Suprapubic skin (tissue), 4 donors: ENCODE measurements around the gene ACKR1. TPM values are rescaled to one million over a fixed set of nuclear protein-coding genes. Genes with fewer than 3 reads are reported as not detected.

Experiments
- DNase-seq, 2 donors: peaks; one replicate each; pipeline ENCODE4 v3.0.0-alpha.2; 2019; ENCODE audit warnings: low spot score in 2 of 2
- H3K27ac ChIP-seq: fragments of 200-600 bp; sonication (generic); one replicate; pipeline ENCODE4 v1.5.1; 2019
- H3K27me3 ChIP-seq: fragments of 200-600 bp; sonication (generic); one replicate; pipeline ENCODE4 v1.5.1; 2019
- H3K36me3 ChIP-seq: fragments of 200-600 bp; sonication (generic); one replicate; pipeline ENCODE4 v1.5.1; 2019
- H3K4me1 ChIP-seq: fragments of 200-600 bp; sonication (generic); one replicate; pipeline ENCODE4 v1.5.1; 2019
- H3K4me3 ChIP-seq: fragments of 200-600 bp; sonication (generic); one replicate; pipeline ENCODE4 v1.5.1; 2019; ENCODE audit warnings: mild to moderate bottlenecking
- H3K9me3 ChIP-seq: fragments of 200-600 bp; sonication (generic); one replicate; pipeline ENCODE4 v1.5.1; 2019
- CTCF ChIP-seq, 2 donors: fragments of 200-600 bp in 1 of 2; fragments of 450-650 bp in 1 of 2; sonication (generic) in 1 of 2; IDR thresholded peaks; one replicate each; pipeline ENCODE4 v1.5.1; 2016 to 2019; ENCODE audit warnings: antibody characterized with exemption in 2 of 2, mild to moderate bottlenecking in 1 of 2, moderate library complexity in 1 of 2
- EP300 ChIP-seq: sonication (generic); formaldehyde crosslinking; IDR thresholded peaks from one replicate; pipeline ENCODE4 v1.6.1; 2017; ENCODE audit warnings: antibody characterized with exemption
- POLR2A ChIP-seq, 2 donors: fragments of 450-650 bp; IDR thresholded peaks; one replicate each; pipeline ENCODE4 v1.6.1; 2017; ENCODE audit warnings: antibody characterized with exemption in 2 of 2, mild to moderate bottlenecking in 2 of 2, moderate library complexity in 2 of 2
- POLR2AphosphoS5 ChIP-seq, 3 donors: sonication (generic); formaldehyde crosslinking; IDR thresholded peaks; one replicate each; pipeline ENCODE4 v1.6.1; 2017; ENCODE audit warnings: antibody characterized with exemption in 3 of 3
- WGBS: methylation state at CpG from one replicate; pipeline ENCODE4 v1.1.5; 2018; 5-methylcytosine and 5-hydroxymethylcytosine counted together
- total RNA-seq, 4 donors: library from RNA; depleted of rRNA; stranded (reverse); fragments of >200 nt; gene quantifications; one replicate each; pipeline ENCODE4 v1.1.0, GENCODE V29; 2016

The ACKR1 gene
- total RNA-seq, 4 donors from 2014 or later, result 34.7 to 117 (median 41.4) TPM

- H3K27ac ChIP-seq, result no peak overlapping the region
- H3K4me3 ChIP-seq, result peak overlapping the region; percentile 10
- peaks cover 19% of the 10 kb centered on the region for H3K27me3 ChIP-seq
- H3K4me1 ChIP-seq, result no peaks in the 10 kb centered on the region
- no peaks in the 10 kb centered on the region for H3K9me3 ChIP-seq
- H3K36me3 ChIP-seq, result no peaks in the 10 kb centered on the region
- no peak for DNase-seq
- no peak for TF ChIP-seq POLR2A (IDR thresholded peaks at IDR 0.05)
- no peak for TF ChIP-seq CTCF (IDR thresholded peaks at IDR 0.05)
- TF ChIP-seq EP300, result no peak
- no peak for TF ChIP-seq POLR2AphosphoS5 (IDR thresholded peaks at IDR 0.05)
- 65% methylated on average over 5 of the region's 5 CpGs for WGBS
Observed at GRCh38 chr1:159199901-159200300, 4.8 kb upstream of the ACKR1 start.

GRCh38 chr1:159200769-159201168 lies 3.9 kb upstream of the ACKR1 start:
- Histone ChIP-seq H3K27me3 (peaks cover 26% of the 10 kb centered on the region), H3K36me3 (no peaks in the 10 kb centered on the region), H3K4me1 (no peaks in the 10 kb centered on the region), H3K9me3 (no peaks in the 10 kb centered on the region), H3K4me3 (peak overlapping the region; percentile 10), H3K27ac (no peak overlapping the region)
- WGBS, result 17% methylated on average over 16 of the region's 18 CpGs
- TF ChIP-seq CTCF (IDR thresholded peaks at IDR 0.05), result no peak
- TF ChIP-seq POLR2AphosphoS5 (IDR thresholded peaks at IDR 0.05), result no peak
- TF ChIP-seq EP300, result no peak
- TF ChIP-seq POLR2A (IDR thresholded peaks at IDR 0.05), result no peak
- DNase-seq, result no peak

GRCh38 chr1:159201642-159202041 lies 3.0 kb upstream of the ACKR1 start:
- peaks cover 34% of the 10 kb centered on the region for H3K27me3 ChIP-seq
- H3K36me3 ChIP-seq, result no peaks in the 10 kb centered on the region
- TF ChIP-seq CTCF (IDR thresholded peaks at IDR 0.05) (no peak), POLR2AphosphoS5 (IDR thresholded peaks at IDR 0.05) (no peak), EP300 (no peak), POLR2A (IDR thresholded peaks at IDR 0.05) (no peak)
- no peak for DNase-seq
- peak overlapping the region; percentile 31 for H3K4me3 ChIP-seq
- no peaks in the 10 kb centered on the region for H3K4me1 ChIP-seq
- no peak overlapping the region for H3K27ac ChIP-seq
- 50% methylated on average over 5 of the region's 5 CpGs for whole genome bisulfite sequencing
- no peaks in the 10 kb centered on the region for H3K9me3 ChIP-seq

- Histone ChIP-seq H3K36me3 (no peaks in the 10 kb centered on the region), H3K27me3 (peaks cover 47% of the 10 kb centered on the region), H3K4me3 (no peak overlapping the region), H3K27ac (no peak overlapping the region), H3K9me3 (no peaks in the 10 kb centered on the region), H3K4me1 (no peaks in the 10 kb centered on the region)
- 64% methylated on average over 6 of the region's 6 CpGs for WGBS
- TF ChIP-seq POLR2AphosphoS5 (IDR thresholded peaks at IDR 0.05), result no peak
- DNase-seq, result no peak
Observed at GRCh38 chr1:159203610-159204009, 1.1 kb upstream of the ACKR1 start.

GRCh38 chr1:159205225-159205624 lies 550 bp downstream of the ACKR1 start:
- TF ChIP-seq POLR2A (IDR thresholded peaks at IDR 0.05) (no peak), EP300 (no peak), POLR2AphosphoS5 (IDR thresholded peaks at IDR 0.05) (no peak), CTCF (IDR thresholded peaks at IDR 0.05) (no peak)
- Histone ChIP-seq H3K4me3 (peak overlapping the region; percentile 37), H3K36me3 (no peaks in the 10 kb centered on the region), H3K9me3 (no peaks in the 10 kb centered on the region), H3K4me1 (no peaks in the 10 kb centered on the region), H3K27ac (peak overlapping the region; percentile 38), H3K27me3 (peaks cover 64% of the 10 kb centered on the region)
- 65% methylated on average over 6 of the region's 6 CpGs for WGBS
- no peak for DNase-seq

GRCh38 chr1:159206110-159206509 lies 1.4 kb downstream of the ACKR1 start:
- peak overlapping the region; percentile 37 for H3K4me3 ChIP-seq
- WGBS, result 84% methylated on average over 4 of the region's 4 CpGs

More at GRCh38 chr1:159206110-159206509, 1.4 kb downstream of the ACKR1 start:
- no peaks in the 10 kb centered on the region for H3K36me3 ChIP-seq
- H3K9me3 ChIP-seq, result no peaks in the 10 kb centered on the region
- DNase-seq, result no peak
- TF ChIP-seq CTCF (IDR thresholded peaks at IDR 0.05), result no peak
- no peak for TF ChIP-seq POLR2A (IDR thresholded peaks at IDR 0.05)
- TF ChIP-seq EP300, result no peak
- no peak for TF ChIP-seq POLR2AphosphoS5 (IDR thresholded peaks at IDR 0.05)
- H3K27me3 ChIP-seq, result peaks cover 65% of the 10 kb centered on the region
- H3K4me1 ChIP-seq, result no peaks in the 10 kb centered on the region
- H3K27ac ChIP-seq, result no peak overlapping the region
